ENCODE data around the gene RGS10. TPM values are rescaled to one million over a fixed set of nuclear protein-coding genes. Genes with fewer than 3 reads are reported as not detected.

The RGS10 gene
- total and polyA plus RNA-seq, 2 of the 8 experiments (the other 6 are each of a cell fraction or from before 2014, with no cell fraction given) = 5.5 to 13.1 TPM

GRCh38 chr10:119497243-119497642 lies 45.3 kb downstream of the RGS10 start (continued):
- TF ChIP-seq CHD7 (IDR thresholded peaks at IDR 0.05; ENCODE audit: insufficient replicate concordance, low read length) (no peak), ATF2 (IDR thresholded peaks at IDR 0.05; ENCODE audit: low read length) (no peak), EP300 (IDR thresholded peaks at IDR 0.05; ENCODE audit: borderline replicate concordance in 1 of 2, low read depth in 2 of 2, low read length in 2 of 2) (no peak), CREB1 (IDR thresholded peaks at IDR 0.05) (no peak), RAD21 (IDR thresholded peaks at IDR 0.05 in 1 of 2, conservative IDR thresholded peaks at IDR 0.05 in 1 of 2; ENCODE audit: low read depth in 2 of 2, low read length in 2 of 2) (no peak), TEAD4 (IDR thresholded peaks at IDR 0.05; ENCODE audit: low read depth, low read length) (no peak), KDM5A (IDR thresholded peaks at IDR 0.05; ENCODE audit: low read length) (no peak), SP1 (IDR thresholded peaks at IDR 0.05; ENCODE audit: low read depth, low read length) (no peak)

Measured in H1 (cell line).